Loucy (cell line): ENCODE data around the gene WWOX.

Experiments
- EZH2phosphoT487 ChIP-seq: fragments of 200-600 bp; IDR thresholded peaks from 2 replicates; pipeline ENCODE4 v1.6.1; 2018; ENCODE audit warnings: antibody characterized with exemption, mild to moderate bottlenecking, moderate library complexity, borderline replicate concordance
- TF ChIP-seq, protein P1 (sequence below): fragments of 200-600 bp; sonication (generic); conservative IDR thresholded peaks from 2 replicates; pipeline ENCODE4 v1.5.1; 2014; ENCODE audit warnings: mild to moderate bottlenecking, antibody characterized with exemption, low read length

DNA sequence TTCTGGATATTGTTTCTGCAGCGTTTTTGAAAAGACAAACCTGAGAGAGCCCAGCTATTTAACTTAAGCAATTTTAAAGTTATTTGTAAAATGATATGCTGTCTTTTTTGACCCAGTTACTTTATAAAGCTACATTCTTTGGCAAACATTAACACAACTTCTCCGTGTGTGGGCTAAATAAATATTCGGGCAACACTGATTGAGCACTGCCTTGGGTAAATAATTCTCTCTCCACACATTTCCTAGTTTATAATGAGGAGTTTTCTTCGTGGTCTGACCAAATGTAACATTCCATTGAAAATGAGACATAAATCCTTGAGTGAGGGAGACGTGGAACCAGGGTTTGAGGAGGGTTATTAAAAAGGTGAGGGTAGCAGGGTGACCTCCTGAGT, 142.8 kb downstream of the WWOX start:
- TF ChIP-seq, protein P1, sequence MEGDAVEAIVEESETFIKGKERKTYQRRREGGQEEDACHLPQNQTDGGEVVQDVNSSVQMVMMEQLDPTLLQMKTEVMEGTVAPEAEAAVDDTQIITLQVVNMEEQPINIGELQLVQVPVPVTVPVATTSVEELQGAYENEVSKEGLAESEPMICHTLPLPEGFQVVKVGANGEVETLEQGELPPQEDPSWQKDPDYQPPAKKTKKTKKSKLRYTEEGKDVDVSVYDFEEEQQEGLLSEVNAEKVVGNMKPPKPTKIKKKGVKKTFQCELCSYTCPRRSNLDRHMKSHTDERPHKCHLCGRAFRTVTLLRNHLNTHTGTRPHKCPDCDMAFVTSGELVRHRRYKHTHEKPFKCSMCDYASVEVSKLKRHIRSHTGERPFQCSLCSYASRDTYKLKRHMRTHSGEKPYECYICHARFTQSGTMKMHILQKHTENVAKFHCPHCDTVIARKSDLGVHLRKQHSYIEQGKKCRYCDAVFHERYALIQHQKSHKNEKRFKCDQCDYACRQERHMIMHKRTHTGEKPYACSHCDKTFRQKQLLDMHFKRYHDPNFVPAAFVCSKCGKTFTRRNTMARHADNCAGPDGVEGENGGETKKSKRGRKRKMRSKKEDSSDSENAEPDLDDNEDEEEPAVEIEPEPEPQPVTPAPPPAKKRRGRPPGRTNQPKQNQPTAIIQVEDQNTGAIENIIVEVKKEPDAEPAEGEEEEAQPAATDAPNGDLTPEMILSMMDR = no peak
- TF ChIP-seq EZH2phosphoT487 = no peak
